ENCODE results near the gene IFT52.

The IFT52 gene

GRCh38 chr20:43563429-43563828 lies 27.3 kb upstream of the IFT52 start:
- no peak overlapping the region for H3K9ac ChIP-seq (ENCODE audit: insufficient read length)
- TF ChIP-seq POLR2AphosphoS5 (IDR thresholded peaks at IDR 0.05; ENCODE audit: borderline replicate concordance, low read depth, low read length) (no peak), EZH2 (IDR thresholded peaks at IDR 0.05) (no peak), FOXP2 (optimal IDR thresholded peaks at IDR 0.05; ENCODE audit: control extremely low read depth, extremely low read length, insufficient read depth) (no peak)

DNA sequence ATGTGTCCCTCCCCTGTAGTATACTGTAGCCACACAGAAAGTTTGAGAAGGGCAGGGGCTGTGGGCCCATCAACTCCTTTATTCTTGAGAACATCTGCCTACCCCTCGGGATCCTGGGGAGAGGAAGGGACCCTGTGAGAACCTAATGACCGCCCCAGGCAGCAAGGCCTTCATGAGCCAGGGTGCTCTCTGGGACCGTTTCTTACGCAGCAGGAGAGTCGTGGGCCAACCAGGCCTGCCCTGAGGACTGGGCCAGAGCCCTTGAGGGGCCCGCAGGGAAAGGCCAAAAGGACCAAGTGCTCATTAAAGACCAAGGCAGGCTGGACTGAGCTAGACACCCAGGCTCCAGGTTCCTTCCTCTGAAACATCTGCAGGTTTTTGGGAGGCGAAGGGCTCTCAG lies 26.7 kb upstream of the IFT52 start:
- no peak overlapping the region for H3K27ac ChIP-seq
- TF ChIP-seq POLR2AphosphoS5 (IDR thresholded peaks at IDR 0.05; ENCODE audit: borderline replicate concordance, low read depth, low read length) (no peak), EZH2 (IDR thresholded peaks at IDR 0.05) (no peak), FOXP2 (optimal IDR thresholded peaks at IDR 0.05; ENCODE audit: control extremely low read depth, extremely low read length, insufficient read depth) (no peak)
- H3K36me3 ChIP-seq (ENCODE audit: insufficient read depth, low read length), result no peaks in the 10 kb centered on the region
- H3K4me3 ChIP-seq, result no peak overlapping the region
- no peak for DNase-seq (ENCODE audit: low read depth, low spot score)
- H3K9ac ChIP-seq (ENCODE audit: insufficient read length), result no peak overlapping the region
- H3K9me3 ChIP-seq (ENCODE audit: low read depth, low read length), result no peaks in the 10 kb centered on the region

More at GRCh38 chr20:43563429-43563828, 27.3 kb upstream of the IFT52 start:
- no peaks in the 10 kb centered on the region for H3K36me3 ChIP-seq (ENCODE audit: insufficient read depth, low read length)
- no peak for DNase-seq (ENCODE audit: low read depth, low spot score)
- H3K9me3 ChIP-seq (ENCODE audit: low read depth, low read length), result no peaks in the 10 kb centered on the region
- H3K27ac ChIP-seq, result no peak overlapping the region
- H3K4me3 ChIP-seq, result no peak overlapping the region

GRCh38 chr20:43564455-43564854 lies 26.3 kb upstream of the IFT52 start:
- Histone ChIP-seq H3K9ac (ENCODE audit: insufficient read length) (no peak overlapping the region), H3K27ac (no peak overlapping the region), H3K9me3 (ENCODE audit: low read depth, low read length) (no peaks in the 10 kb centered on the region), H3K36me3 (ENCODE audit: insufficient read depth, low read length) (no peaks in the 10 kb centered on the region), H3K4me3 (no peak overlapping the region)
- no peak for DNase-seq (ENCODE audit: low read depth, low spot score)
- TF ChIP-seq EZH2 (IDR thresholded peaks at IDR 0.05) (no peak), POLR2AphosphoS5 (IDR thresholded peaks at IDR 0.05; ENCODE audit: borderline replicate concordance, low read depth, low read length) (no peak), FOXP2 (optimal IDR thresholded peaks at IDR 0.05; ENCODE audit: control extremely low read depth, extremely low read length, insufficient read depth) (no peak)

DNA sequence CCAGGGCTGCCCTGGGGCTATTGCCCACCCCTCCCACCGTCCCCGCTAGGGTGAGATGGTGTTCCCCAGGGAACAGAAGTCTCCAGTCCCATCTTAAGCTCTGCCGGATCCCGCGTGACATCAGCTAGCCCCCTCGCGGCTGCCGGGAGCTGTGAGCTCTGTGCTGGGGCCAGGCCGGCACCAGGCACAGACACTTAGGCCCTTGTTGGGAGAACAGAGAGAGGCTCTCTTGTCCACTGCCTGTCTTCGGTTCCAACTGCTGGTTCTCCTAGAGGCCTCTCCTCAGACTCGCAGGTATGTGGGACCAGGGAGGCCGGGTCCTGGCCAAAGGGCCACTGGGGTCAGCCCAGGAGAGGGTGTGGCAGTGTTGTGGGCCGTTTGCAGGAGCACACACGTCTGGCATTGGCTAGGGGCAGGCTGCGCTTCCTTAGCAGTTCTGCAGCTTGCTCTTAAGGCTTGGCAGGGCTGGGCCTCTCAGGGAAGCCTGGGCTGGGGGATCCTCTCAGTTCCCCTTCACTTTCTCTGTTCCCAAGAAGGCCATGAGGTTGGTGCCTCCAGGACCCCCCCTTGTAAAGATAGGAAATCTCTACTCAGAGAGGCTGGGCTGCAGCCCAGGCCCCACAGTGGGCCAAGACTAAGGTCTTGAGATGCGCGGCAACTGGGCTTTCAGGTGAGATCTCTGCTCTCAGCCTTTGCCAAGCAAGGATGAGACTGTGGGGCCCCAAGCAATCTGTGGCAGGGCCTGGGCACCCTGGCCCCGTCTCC lies 25.6 kb upstream of the IFT52 start:
- Histone ChIP-seq H3K36me3 (ENCODE audit: insufficient read depth, low read length) (no peaks in the 10 kb centered on the region), H3K9ac (ENCODE audit: insufficient read length) (no peak overlapping the region), H3K9me3 (ENCODE audit: low read depth, low read length) (no peaks in the 10 kb centered on the region), H3K4me3 (no peak overlapping the region), H3K27ac (no peak overlapping the region)
- DNase-seq (ENCODE audit: low read depth, low spot score), result no peak
- TF ChIP-seq POLR2AphosphoS5 (IDR thresholded peaks at IDR 0.05; ENCODE audit: borderline replicate concordance, low read depth, low read length) (no peak), FOXP2 (optimal IDR thresholded peaks at IDR 0.05; ENCODE audit: control extremely low read depth, extremely low read length, insufficient read depth) (no peak), EZH2 (IDR thresholded peaks at IDR 0.05) (no peak)

GRCh38 chr20:43565758-43566104 lies 25.0 kb upstream of the IFT52 start:
- Histone ChIP-seq H3K27ac (no peak overlapping the region), H3K36me3 (ENCODE audit: insufficient read depth, low read length) (no peaks in the 10 kb centered on the region), H3K9me3 (ENCODE audit: low read depth, low read length) (no peaks in the 10 kb centered on the region), H3K4me3 (no peak overlapping the region), H3K9ac (ENCODE audit: insufficient read length) (no peak overlapping the region)
- TF ChIP-seq FOXP2 (optimal IDR thresholded peaks at IDR 0.05; ENCODE audit: control extremely low read depth, extremely low read length, insufficient read depth) (no peak), POLR2AphosphoS5 (IDR thresholded peaks at IDR 0.05; ENCODE audit: borderline replicate concordance, low read depth, low read length) (no peak), EZH2 (IDR thresholded peaks at IDR 0.05) (no peak)
- DNase-seq (ENCODE audit: low read depth, low spot score), result no peak

- no peak overlapping the region for H3K4me3 ChIP-seq
- H3K9ac ChIP-seq (ENCODE audit: insufficient read length), result no peak overlapping the region
- no peaks in the 10 kb centered on the region for H3K9me3 ChIP-seq (ENCODE audit: low read depth, low read length)
- TF ChIP-seq FOXP2 (optimal IDR thresholded peaks at IDR 0.05; ENCODE audit: control extremely low read depth, extremely low read length, insufficient read depth) (no peak), POLR2AphosphoS5 (IDR thresholded peaks at IDR 0.05; ENCODE audit: borderline replicate concordance, low read depth, low read length) (no peak), EZH2 (IDR thresholded peaks at IDR 0.05) (no peak)
- no peak overlapping the region for H3K27ac ChIP-seq
- H3K36me3 ChIP-seq (ENCODE audit: insufficient read depth, low read length), result no peaks in the 10 kb centered on the region
- no peak for DNase-seq (ENCODE audit: low read depth, low spot score)
Measured at GRCh38 chr20:43567477-43567876, 23.3 kb upstream of the IFT52 start.

DNA sequence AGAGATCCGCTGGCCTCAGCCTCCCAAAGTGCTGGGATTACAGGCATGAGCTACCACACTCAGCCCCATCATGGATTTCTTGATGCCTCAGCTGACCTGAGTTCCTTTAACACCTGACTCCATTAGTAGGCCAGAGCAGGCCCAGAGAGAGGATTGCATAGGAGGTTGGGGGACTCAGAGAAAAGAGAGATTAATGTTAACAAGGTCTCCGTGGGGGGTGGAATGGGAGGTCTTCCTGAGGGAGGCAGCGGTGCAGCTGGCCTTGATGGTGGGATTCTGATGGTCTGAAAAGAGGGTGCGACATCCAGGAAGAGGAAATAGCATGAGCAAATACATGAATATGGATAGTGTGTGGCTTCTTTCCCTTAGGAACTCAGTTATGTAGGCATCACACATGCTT lies 22.0 kb upstream of the IFT52 start:
- no peak overlapping the region for H3K27ac ChIP-seq
- no peak for DNase-seq (ENCODE audit: low read depth, low spot score)
- TF ChIP-seq FOXP2 (optimal IDR thresholded peaks at IDR 0.05; ENCODE audit: control extremely low read depth, extremely low read length, insufficient read depth), result no peak
- no peak for TF ChIP-seq POLR2AphosphoS5 (IDR thresholded peaks at IDR 0.05; ENCODE audit: borderline replicate concordance, low read depth, low read length)
- TF ChIP-seq EZH2 (IDR thresholded peaks at IDR 0.05), result no peak
- H3K36me3 ChIP-seq (ENCODE audit: insufficient read depth, low read length), result no peaks in the 10 kb centered on the region
- no peak overlapping the region for H3K4me3 ChIP-seq
- no peaks in the 10 kb centered on the region for H3K9me3 ChIP-seq (ENCODE audit: low read depth, low read length)
- no peak overlapping the region for H3K9ac ChIP-seq (ENCODE audit: insufficient read length)

DNA sequence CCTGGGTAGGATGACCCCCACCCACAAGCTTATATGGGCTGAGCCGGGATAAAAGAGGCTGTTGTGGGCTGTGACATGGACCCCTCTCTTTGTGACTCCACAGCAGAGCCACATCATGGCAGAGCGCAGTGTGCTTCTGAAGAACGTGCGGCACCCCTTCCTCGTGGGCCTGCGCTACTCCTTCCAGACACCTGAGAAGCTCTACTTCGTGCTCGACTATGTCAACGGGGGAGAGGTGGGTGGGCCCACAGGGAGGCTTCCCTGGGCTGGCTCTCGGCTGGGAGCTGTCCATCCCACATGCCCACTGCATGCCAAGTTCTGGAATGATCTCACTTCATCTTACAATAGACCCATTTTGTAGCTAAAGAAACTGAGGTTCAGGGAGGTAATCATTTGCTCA lies 21.5 kb upstream of the IFT52 start:
- Histone ChIP-seq H3K9me3 (ENCODE audit: low read depth, low read length) (no peaks in the 10 kb centered on the region), H3K9ac (ENCODE audit: insufficient read length) (no peak overlapping the region), H3K27ac (no peak overlapping the region), H3K36me3 (ENCODE audit: insufficient read depth, low read length) (no peaks in the 10 kb centered on the region), H3K4me3 (no peak overlapping the region)
- TF ChIP-seq FOXP2 (optimal IDR thresholded peaks at IDR 0.05; ENCODE audit: control extremely low read depth, extremely low read length, insufficient read depth) (no peak), EZH2 (IDR thresholded peaks at IDR 0.05) (no peak), POLR2AphosphoS5 (IDR thresholded peaks at IDR 0.05; ENCODE audit: borderline replicate concordance, low read depth, low read length) (no peak)
- DNase-seq (ENCODE audit: low read depth, low spot score), result no peak

DNA sequence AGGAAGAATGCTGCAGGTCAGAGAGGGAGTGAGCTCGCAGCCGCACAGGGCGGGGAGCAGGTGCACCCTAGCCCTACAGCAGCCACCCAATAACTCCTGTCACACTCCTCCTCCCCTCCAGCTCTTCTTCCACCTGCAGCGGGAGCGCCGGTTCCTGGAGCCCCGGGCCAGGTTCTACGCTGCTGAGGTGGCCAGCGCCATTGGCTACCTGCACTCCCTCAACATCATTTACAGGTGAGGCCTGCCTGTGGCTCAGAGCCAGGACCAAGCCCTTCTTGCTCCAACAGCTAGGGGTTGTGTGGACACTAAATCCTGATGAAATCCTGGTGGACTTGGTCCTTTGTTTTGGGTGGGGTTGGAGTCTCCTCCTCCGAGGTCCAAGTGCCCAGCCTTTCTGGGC lies 20.2 kb upstream of the IFT52 start:
- Histone ChIP-seq H3K4me3 (no peak overlapping the region), H3K27ac (no peak overlapping the region), H3K36me3 (ENCODE audit: insufficient read depth, low read length) (no peaks in the 10 kb centered on the region), H3K9ac (ENCODE audit: insufficient read length) (no peak overlapping the region), H3K9me3 (ENCODE audit: low read depth, low read length) (no peaks in the 10 kb centered on the region)
- no peak for DNase-seq (ENCODE audit: low read depth, low spot score)
- TF ChIP-seq FOXP2 (optimal IDR thresholded peaks at IDR 0.05; ENCODE audit: control extremely low read depth, extremely low read length, insufficient read depth) (no peak), EZH2 (IDR thresholded peaks at IDR 0.05) (no peak), POLR2AphosphoS5 (IDR thresholded peaks at IDR 0.05; ENCODE audit: borderline replicate concordance, low read depth, low read length) (no peak)

All from SK-N-MC (cell line).